H1 (cell line): Measurements from ENCODE around the gene CCDC71.

Source experiments
- CHD2 ChIP-seq: IDR thresholded peaks from 2 replicates; pipeline ENCODE4 v1.6.1; 2012; ENCODE audit warnings: low read length, improper control_type of control experiment
- CTCF ChIP-seq, 3 experiments: IDR thresholded peaks; 1 replicate in 2 of 3; 2 replicates in 1 of 3; pipeline versions ENCODE4 v1.5.1 to v1.6.1; 2011; ENCODE audit warnings: low read length in 3 of 3, mild to moderate bottlenecking in 3 of 3, inconsistent platforms in 2 of 3, low read depth in 1 of 3, moderate library complexity in 1 of 3; ENCODE audit not compliant: insufficient read depth in 1 of 3; ENCODE audit errors: control extremely low read depth in 1 of 3
- EZH2 ChIP-seq: fragments of 200-600 bp; sonication (generic); IDR thresholded peaks from 2 replicates; pipeline ENCODE4 v1.7.1; 2012; ENCODE audit warnings: low read depth, mild to moderate bottlenecking, moderate library complexity, low read length, inconsistent platforms; ENCODE audit not compliant: severe bottlenecking
- PHF8 ChIP-seq: fragments of 200-600 bp; sonication (generic); conservative IDR thresholded peaks from 2 replicates; pipeline ENCODE4 v1.7.1; 2012; ENCODE audit warnings: low read depth, mild to moderate bottlenecking, inconsistent platforms, low read length, moderate library complexity
- POLR2A ChIP-seq, 2 experiments: IDR thresholded peaks; 1 replicate in 1 of 2; 2 replicates in 1 of 2; pipeline ENCODE4 v1.6.1; 2011; ENCODE audit warnings: low read depth in 2 of 2, low read length in 2 of 2, mild to moderate bottlenecking in 2 of 2; ENCODE audit errors: control extremely low read depth in 1 of 2
- SIX5 ChIP-seq: IDR thresholded peaks from 2 replicates; pipeline ENCODE4 v1.6.1; 2011; ENCODE audit warnings: mild to moderate bottlenecking, low read depth, low read length

GRCh38 chr3:49213998-49214397, 47.9 kb upstream of the CCDC71 start:
- TF ChIP-seq CTCF (IDR thresholded peaks at IDR 0.05; ENCODE audit: control extremely low read depth in 1 of 3, insufficient read depth in 1 of 3, low read depth in 1 of 3, low read length in 3 of 3): no peak
- no peak for TF ChIP-seq PHF8
- TF ChIP-seq SIX5: no peak
- no peak for TF ChIP-seq CHD2
- TF ChIP-seq POLR2A (IDR thresholded peaks at IDR 0.05; ENCODE audit: control extremely low read depth in 1 of 2, low read depth in 2 of 2, low read length in 2 of 2): no peak
- TF ChIP-seq EZH2: no peak
